ENCODE measurements around the gene SPTBN1.

GRCh38 chr2:54540194-54540593 lies 84.1 kb downstream of the SPTBN1 start:
- TF ChIP-seq EZH2 (IDR thresholded peaks at IDR 0.05; ENCODE audit: insufficient read depth, poor library complexity, severe bottlenecking) (no peak), EZH2phosphoT487 (IDR thresholded peaks at IDR 0.05; ENCODE audit: insufficient read depth, low read depth) (no peak)

All from GM23248 (cell line).